Measurements from ENCODE around the gene COL2A1. TPM values are rescaled to one million over a fixed set of nuclear protein-coding genes. Genes with fewer than 3 reads are reported as not detected.

The COL2A1 gene
- total and polyA plus RNA-seq, 9 of the 15 experiments (the other 6 are each of a cell fraction or from before 2014, with no cell fraction given) = 0.46 TPM; not detected in 8

DNA sequence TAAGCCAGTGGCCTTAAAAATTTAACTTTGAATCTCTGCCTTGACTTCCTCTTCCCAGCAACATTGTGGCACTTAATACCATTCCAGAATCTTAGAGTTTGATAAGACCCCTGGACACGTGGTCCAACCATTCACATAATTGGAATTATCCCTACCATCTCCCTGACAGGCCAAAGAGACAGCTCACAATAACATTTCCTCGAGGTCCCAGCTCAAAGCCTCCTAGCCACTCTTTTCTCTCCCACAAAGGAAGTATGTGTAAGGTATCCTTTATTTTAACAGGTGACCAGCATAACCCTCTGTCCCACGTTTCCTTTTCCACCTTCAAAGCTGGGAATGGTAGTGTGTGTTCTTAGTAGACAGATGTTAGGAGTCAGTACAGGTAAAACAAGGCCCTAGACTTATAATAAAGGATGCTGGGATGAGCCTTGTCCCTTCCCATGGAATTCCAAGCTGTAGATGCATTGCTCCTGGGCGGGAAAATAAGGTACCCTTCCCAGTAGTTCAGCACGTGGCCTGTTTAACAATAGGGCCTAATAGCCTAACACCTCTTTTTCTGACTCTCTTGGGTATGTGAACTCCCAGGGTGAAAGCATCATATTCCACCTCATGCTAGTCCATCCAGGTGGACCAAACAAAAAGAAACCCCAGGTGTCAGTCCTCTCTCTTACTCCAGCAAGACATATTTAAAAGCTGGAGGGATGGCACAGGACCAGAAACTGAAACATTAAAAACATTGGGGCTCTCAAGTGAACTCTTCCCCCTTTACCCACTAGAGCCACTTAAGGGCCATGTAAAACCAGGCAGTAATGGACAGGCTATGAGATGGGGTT, 37.5 kb upstream of the COL2A1 start:
- CTCF ChIA-PET (ENCODE audit: low intra/inter-chr PET ratio) = no interaction called here
- no TSS peak for BruUV-seq (replicated peaks)
- WGBS (ENCODE audit: insufficient coverage, low coverage, missing lambda C conversion rate) = 48% methylated on average over 5 of the region's 5 CpGs
- POLR2A ChIA-PET = no interaction called here
- FAIRE-seq = no peak
- Histone ChIP-seq H3K4me2 (ENCODE audit: insufficient read depth, low read length) (no peak overlapping the region), H3K9ac (ENCODE audit: insufficient read depth in 1 of 2, low read depth in 2 of 2, low read length in 2 of 2) (no peak overlapping the region), H3K27me3 (ENCODE audit: control insufficient read depth in 2 of 2, insufficient read depth in 2 of 2, low read length in 2 of 2) (no peaks in the 10 kb centered on the region), H4K20me1 (replicated peaks; ENCODE audit: control insufficient read depth, insufficient read depth, low read length) (no peaks in the 10 kb centered on the region), H3K4me1 (replicated peaks in 1 of 2; ENCODE audit: control insufficient read depth in 2 of 2, insufficient read depth in 2 of 2, low read length in 2 of 2) (peaks cover 0 to 11% of the 10 kb centered on the region in 2 experiments; a peak in 4 of 5 replicates), H3K36me3 (ENCODE audit: control insufficient read depth, insufficient read depth, low read length) (peaks cover 42% of the 10 kb centered on the region; the same call in 2 of the 3 replicates), H3K4me3 (no peak overlapping the region), H3K9me1 (ENCODE audit: control insufficient read depth, insufficient read depth, low read length) (no peaks in the 10 kb centered on the region), H3K79me2 (ENCODE audit: control insufficient read depth, insufficient read depth, low read length) (no peaks in the 10 kb centered on the region), H3K9me3 (replicated peaks; ENCODE audit: control insufficient read depth, insufficient read depth, low read depth, low read length) (no peaks in the 10 kb centered on the region), H2AFZ (ENCODE audit: low read depth, low read length) (no peak overlapping the region), H3K27ac (ENCODE audit: extremely low read depth, low read depth, low read length) (no peak overlapping the region)
- in situ Hi-C loops (cut with MboI) (no loop called here), intact Hi-C loops (cut with micrococcal nuclease) (no loop called here)
- no peak for DNase-seq (ENCODE audit: extremely low read depth in 1 of 4, low spot score in 3 of 4)
- no peak for ATAC-seq
- no peak for TF ChIP-seq HLTF (IDR thresholded peaks at IDR 0.05)
- TF ChIP-seq STAG1 (CRISPR knock-in tag; IDR thresholded peaks at IDR 0.05; ENCODE audit: borderline replicate concordance) = no peak
- no peak for TF ChIP-seq SIX5 (IDR thresholded peaks at IDR 0.05; ENCODE audit: borderline replicate concordance in 1 of 2, insufficient read depth in 1 of 2, low read depth in 1 of 2, low read length in 2 of 2)
- TF ChIP-seq, protein P1, sequence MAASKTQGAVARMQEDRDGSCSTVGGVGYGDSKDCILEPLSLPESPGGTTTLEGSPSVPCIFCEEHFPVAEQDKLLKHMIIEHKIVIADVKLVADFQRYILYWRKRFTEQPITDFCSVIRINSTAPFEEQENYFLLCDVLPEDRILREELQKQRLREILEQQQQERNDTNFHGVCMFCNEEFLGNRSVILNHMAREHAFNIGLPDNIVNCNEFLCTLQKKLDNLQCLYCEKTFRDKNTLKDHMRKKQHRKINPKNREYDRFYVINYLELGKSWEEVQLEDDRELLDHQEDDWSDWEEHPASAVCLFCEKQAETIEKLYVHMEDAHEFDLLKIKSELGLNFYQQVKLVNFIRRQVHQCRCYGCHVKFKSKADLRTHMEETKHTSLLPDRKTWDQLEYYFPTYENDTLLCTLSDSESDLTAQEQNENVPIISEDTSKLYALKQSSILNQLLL (CRISPR knock-in tag; IDR thresholded peaks at IDR 0.05; ENCODE audit: borderline replicate concordance) = no peak
- TF ChIP-seq RBM22 (IDR thresholded peaks at IDR 0.05; ENCODE audit: low read depth, low read length, poor library complexity, severe bottlenecking) = no peak
- TF ChIP-seq, protein P2, sequence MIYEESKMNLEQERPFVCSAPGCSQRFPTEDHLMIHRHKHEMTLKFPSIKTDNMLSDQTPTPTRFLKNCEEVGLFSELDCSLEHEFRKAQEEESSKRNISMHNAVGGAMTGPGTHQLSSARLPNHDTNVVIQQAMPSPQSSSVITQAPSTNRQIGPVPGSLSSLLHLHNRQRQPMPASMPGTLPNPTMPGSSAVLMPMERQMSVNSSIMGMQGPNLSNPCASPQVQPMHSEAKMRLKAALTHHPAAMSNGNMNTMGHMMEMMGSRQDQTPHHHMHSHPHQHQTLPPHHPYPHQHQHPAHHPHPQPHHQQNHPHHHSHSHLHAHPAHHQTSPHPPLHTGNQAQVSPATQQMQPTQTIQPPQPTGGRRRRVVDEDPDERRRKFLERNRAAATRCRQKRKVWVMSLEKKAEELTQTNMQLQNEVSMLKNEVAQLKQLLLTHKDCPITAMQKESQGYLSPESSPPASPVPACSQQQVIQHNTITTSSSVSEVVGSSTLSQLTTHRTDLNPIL (CRISPR knock-in tag; IDR thresholded peaks at IDR 0.05) = no peak
- no peak for TF ChIP-seq EHMT2 (IDR thresholded peaks at IDR 0.05)
- TF ChIP-seq CBFB (CRISPR knock-in tag; IDR thresholded peaks at IDR 0.05) = no peak
- no peak for TF ChIP-seq BRF1 (IDR thresholded peaks at IDR 0.05; ENCODE audit: borderline replicate concordance, extremely low read depth, insufficient read length)
- no peak for TF ChIP-seq ZNF75A (CRISPR knock-in tag; IDR thresholded peaks at IDR 0.05)
- TF ChIP-seq RBM15 (IDR thresholded peaks at IDR 0.05; ENCODE audit: insufficient read depth, low read length) = no peak
- TF ChIP-seq FOXJ2 (tag; IDR thresholded peaks at IDR 0.05) = no peak
